Panc1 (cell line): Measurements from ENCODE around the gene COL6A2. TPM values are rescaled to one million over a fixed set of nuclear protein-coding genes. Genes with fewer than 3 reads are reported as not detected.

Source experiments
- ATAC-seq: fragments of 200-7000 bp; cut with Tn5 transposase; 2 replicates; pipeline ENCODE4 v1.9.1; 2020; ENCODE audit warnings: mild to moderate bottlenecking, moderate library complexity
- BruUV-seq: library from RNA; stranded (reverse); fragments of 400-500 nt; replicated peaks from 2 replicates; lab custom pipeline; 2021; lab: Mats Ljungman, UMichigan
- CTCF ChIA-PET: fragments of 300-600 bp; sonication (Branson Sonifier 250); formaldehyde crosslinking; loops from one replicate; lab custom pipeline; 2022; ENCODE audit warnings: antibody characterized with exemption; lab: Charles Lee
- POLR2A ChIA-PET: fragments of 300-600 bp; sonication (Branson Sonifier 250); formaldehyde crosslinking; loops from one replicate; lab custom pipeline; 2022; ENCODE audit warnings: antibody characterized with exemption; lab: Charles Lee
- DNase-seq: peaks from one replicate; pipeline ENCODE4 v3.0.0-alpha.2; 2010; ENCODE audit warnings: low read depth, low spot score
- H3K27ac ChIP-seq: 2 replicates; pipeline ENCODE4 v1.5.1; 2011; ENCODE audit warnings: mild to moderate bottlenecking, low read length, inconsistent platforms
- H3K27me3 ChIP-seq: fragments of 200-500 bp; sonication (Bioruptor generic); 2 replicates; pipeline ENCODE4 v1.6.0; 2014; ENCODE audit warnings: low read length, inconsistent platforms; ENCODE audit not compliant: control insufficient read depth, insufficient read depth
- H3K36me3 ChIP-seq: fragments of 200-500 bp; sonication (Bioruptor generic); 2 replicates; pipeline ENCODE4 v1.5.1; 2014; ENCODE audit warnings: inconsistent platforms, mild to moderate bottlenecking, low read length, moderate library complexity; ENCODE audit not compliant: control insufficient read depth, insufficient read depth
- H3K4me1 ChIP-seq: 2 replicates; pipeline ENCODE4 v1.5.1; 2011; ENCODE audit warnings: inconsistent platforms, mild to moderate bottlenecking, low read length, moderate library complexity; ENCODE audit not compliant: control insufficient read depth, insufficient read depth
- H3K4me3 ChIP-seq, 2 experiments: 2 replicates each; pipeline ENCODE4 v1.5.1; 2011 to 2012; ENCODE audit warnings: low read depth in 2 of 2, low read length in 2 of 2, mild to moderate bottlenecking in 2 of 2, inconsistent platforms in 1 of 2, moderate library complexity in 1 of 2
- H3K9me3 ChIP-seq: fragments of 200-500 bp; sonication (Bioruptor generic); 2 replicates; pipeline ENCODE4 v1.5.1; 2014; ENCODE audit warnings: low read depth, mild to moderate bottlenecking, inconsistent platforms, low read length, moderate library complexity; ENCODE audit not compliant: control insufficient read depth, insufficient read depth
- POLR2AphosphoS5 ChIP-seq: IDR thresholded peaks from 2 replicates; pipeline ENCODE4 v1.6.1; 2012; ENCODE audit warnings: mild to moderate bottlenecking, low read depth, low read length, moderate library complexity
- SIN3A ChIP-seq: IDR thresholded peaks from 2 replicates; pipeline ENCODE4 v1.6.1; 2012; ENCODE audit warnings: low read depth, mild to moderate bottlenecking, low read length, moderate library complexity, borderline replicate concordance; ENCODE audit not compliant: insufficient read depth
- TCF7L2 ChIP-seq: IDR thresholded peaks from 2 replicates; pipeline ENCODE4 v1.6.1; 2011; ENCODE audit warnings: mild to moderate bottlenecking, low read depth, low read length, inconsistent platforms
- in situ Hi-C: cut with HindIII; loops from 2 replicates; pipeline ENCODE4 v1.10.0; 2016; ENCODE audit warnings: low sequenced_read_pairs, low pct_unique_long_range_greater_than_20kb
- intact Hi-C: fragments of 100-400 bp; cut with micrococcal nuclease; formaldehyde crosslinking; loops from one replicate; pipeline ENCODE4 v1.10.0; 2022; ENCODE audit not compliant: unreplicated experiment
- total RNA-seq: library from RNA; stranded (reverse); gene quantifications from one replicate; pipeline ENCODE4 v1.2.1, GENCODE V29; 2021; ENCODE audit not compliant: unreplicated experiment
- TF ChIP-seq, protein P1 (sequence below): fragments of 450-650 bp; IDR thresholded peaks from 2 replicates; pipeline ENCODE4 v1.5.1; 2017; ENCODE audit warnings: mild to moderate bottlenecking
- TF ChIP-seq, protein P2 (sequence below), 2 experiments: IDR thresholded peaks; 2 replicates each; pipeline ENCODE4 v1.6.1; 2011 to 2012; ENCODE audit warnings: low read depth in 2 of 2, control low read depth in 1 of 2, low read length in 1 of 2, mild to moderate bottlenecking in 1 of 2, moderate library complexity in 1 of 2; ENCODE audit not compliant: insufficient read depth in 1 of 2

Gene COL6A2
- total RNA-seq, 1 experiment from 2014 or later: 29.9 TPM

DNA sequence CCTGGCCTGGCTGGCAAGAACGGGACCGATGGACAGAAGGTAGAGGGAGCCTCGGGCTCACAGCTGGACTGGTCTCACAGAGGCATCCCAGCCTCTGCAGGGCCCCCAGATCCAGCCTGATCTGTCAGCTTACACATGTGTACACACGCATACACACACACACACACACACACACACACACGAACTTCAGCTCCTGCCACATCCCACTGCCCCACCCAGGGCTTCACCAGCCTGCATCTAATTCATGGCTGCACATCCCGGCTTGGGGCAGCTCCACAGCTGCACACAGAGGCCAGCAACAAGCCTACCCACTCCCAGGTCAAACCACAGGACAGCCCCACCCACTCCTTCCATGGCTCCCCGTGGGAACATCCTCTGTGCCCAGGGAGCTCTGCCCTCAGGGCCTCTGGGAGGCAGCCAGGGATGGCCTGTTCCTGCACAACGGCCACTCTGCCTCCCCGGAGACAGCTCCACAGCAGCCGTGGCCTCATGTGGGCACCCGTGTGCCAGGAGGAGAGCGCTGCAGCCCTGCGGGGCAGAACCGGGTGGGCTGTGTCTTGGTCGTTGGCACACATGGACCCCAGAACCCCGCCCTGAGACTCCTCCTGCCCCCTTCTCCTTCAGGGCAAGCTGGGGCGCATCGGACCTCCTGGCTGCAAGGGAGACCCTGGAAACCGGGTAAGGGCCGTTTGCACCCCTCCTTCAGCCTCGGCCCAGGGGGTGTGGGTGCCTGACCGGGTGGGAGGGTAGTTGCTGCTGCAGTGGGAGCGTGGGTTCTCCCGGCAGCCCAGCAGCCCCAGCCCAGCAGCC is 19.1 kb downstream of the COL6A2 start:
- Histone ChIP-seq H3K4me3 (no peak overlapping the region), H3K9me3 (no peaks in the 10 kb centered on the region), H3K36me3 (no peaks in the 10 kb centered on the region), H3K4me1 (no peaks in the 10 kb centered on the region), H3K27ac (no peak overlapping the region), H3K27me3 (no peaks in the 10 kb centered on the region)
- TF ChIP-seq POLR2AphosphoS5 (no peak), TCF7L2 (no peak), SIN3A (no peak)
- TF ChIP-seq, protein P1, sequence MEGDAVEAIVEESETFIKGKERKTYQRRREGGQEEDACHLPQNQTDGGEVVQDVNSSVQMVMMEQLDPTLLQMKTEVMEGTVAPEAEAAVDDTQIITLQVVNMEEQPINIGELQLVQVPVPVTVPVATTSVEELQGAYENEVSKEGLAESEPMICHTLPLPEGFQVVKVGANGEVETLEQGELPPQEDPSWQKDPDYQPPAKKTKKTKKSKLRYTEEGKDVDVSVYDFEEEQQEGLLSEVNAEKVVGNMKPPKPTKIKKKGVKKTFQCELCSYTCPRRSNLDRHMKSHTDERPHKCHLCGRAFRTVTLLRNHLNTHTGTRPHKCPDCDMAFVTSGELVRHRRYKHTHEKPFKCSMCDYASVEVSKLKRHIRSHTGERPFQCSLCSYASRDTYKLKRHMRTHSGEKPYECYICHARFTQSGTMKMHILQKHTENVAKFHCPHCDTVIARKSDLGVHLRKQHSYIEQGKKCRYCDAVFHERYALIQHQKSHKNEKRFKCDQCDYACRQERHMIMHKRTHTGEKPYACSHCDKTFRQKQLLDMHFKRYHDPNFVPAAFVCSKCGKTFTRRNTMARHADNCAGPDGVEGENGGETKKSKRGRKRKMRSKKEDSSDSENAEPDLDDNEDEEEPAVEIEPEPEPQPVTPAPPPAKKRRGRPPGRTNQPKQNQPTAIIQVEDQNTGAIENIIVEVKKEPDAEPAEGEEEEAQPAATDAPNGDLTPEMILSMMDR: no peak
- TF ChIP-seq, protein P2, sequence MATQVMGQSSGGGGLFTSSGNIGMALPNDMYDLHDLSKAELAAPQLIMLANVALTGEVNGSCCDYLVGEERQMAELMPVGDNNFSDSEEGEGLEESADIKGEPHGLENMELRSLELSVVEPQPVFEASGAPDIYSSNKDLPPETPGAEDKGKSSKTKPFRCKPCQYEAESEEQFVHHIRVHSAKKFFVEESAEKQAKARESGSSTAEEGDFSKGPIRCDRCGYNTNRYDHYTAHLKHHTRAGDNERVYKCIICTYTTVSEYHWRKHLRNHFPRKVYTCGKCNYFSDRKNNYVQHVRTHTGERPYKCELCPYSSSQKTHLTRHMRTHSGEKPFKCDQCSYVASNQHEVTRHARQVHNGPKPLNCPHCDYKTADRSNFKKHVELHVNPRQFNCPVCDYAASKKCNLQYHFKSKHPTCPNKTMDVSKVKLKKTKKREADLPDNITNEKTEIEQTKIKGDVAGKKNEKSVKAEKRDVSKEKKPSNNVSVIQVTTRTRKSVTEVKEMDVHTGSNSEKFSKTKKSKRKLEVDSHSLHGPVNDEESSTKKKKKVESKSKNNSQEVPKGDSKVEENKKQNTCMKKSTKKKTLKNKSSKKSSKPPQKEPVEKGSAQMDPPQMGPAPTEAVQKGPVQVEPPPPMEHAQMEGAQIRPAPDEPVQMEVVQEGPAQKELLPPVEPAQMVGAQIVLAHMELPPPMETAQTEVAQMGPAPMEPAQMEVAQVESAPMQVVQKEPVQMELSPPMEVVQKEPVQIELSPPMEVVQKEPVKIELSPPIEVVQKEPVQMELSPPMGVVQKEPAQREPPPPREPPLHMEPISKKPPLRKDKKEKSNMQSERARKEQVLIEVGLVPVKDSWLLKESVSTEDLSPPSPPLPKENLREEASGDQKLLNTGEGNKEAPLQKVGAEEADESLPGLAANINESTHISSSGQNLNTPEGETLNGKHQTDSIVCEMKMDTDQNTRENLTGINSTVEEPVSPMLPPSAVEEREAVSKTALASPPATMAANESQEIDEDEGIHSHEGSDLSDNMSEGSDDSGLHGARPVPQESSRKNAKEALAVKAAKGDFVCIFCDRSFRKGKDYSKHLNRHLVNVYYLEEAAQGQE (IDR thresholded peaks at IDR 0.05; ENCODE audit: insufficient read depth in 1 of 2, low read depth in 2 of 2, low read length in 1 of 2): no peak
- POLR2A ChIA-PET: no interaction called here
- ATAC-seq (no peak), DNase-seq (no peak)
- CTCF ChIA-PET: no interaction called here
- no TSS peak for BruUV-seq
- intact Hi-C loops (no loop called here), in situ Hi-C loops (no loop called here)

DNA sequence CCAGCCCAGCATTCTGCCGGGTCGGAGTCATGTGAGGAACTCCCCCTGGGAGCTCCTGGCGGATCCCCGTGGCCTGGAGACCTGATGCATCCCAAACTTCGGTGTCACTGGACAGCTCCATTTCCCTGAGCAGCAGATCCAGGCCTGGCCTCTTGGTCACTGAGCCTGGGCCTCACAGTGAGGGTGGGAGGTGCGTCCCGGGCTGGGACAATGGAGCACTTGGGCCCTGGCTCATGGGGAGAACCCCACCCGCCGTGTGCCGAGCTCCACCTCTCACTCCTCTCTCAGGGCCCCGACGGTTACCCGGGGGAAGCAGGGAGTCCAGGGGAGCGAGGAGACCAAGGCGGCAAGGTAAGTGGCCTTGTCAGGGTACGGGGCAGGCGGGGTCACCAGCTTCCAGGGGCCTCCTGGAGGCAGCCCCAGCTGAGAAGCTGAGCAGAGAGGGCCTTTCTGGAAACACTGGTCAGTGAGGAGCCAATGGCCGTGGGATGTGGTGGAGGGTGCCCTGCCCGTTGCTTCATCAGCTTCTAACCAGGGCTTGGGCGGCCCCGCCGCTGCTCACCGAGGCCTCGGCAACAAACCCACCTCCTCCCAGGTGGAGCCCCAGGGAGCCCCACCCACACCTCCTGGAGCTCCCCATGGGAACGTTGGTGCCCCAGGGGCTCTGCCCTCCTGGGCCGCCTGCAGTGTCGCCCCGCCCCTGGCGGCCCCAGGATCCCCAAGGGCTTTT is 19.8 kb downstream of the COL6A2 start:
- POLR2A ChIA-PET: interaction anchor here (0.6 kb wide), 1 partner anchor 7 kb away, joined by 3 read pairs; no protein-coding TSS in a partner anchor
- Histone ChIP-seq H3K27ac (no peak overlapping the region), H3K36me3 (no peaks in the 10 kb centered on the region), H3K27me3 (no peaks in the 10 kb centered on the region), H3K4me3 (no peak overlapping the region), H3K9me3 (no peaks in the 10 kb centered on the region), H3K4me1 (no peaks in the 10 kb centered on the region)
- no peak for ATAC-seq
- in situ Hi-C loops (no loop called here), intact Hi-C loops (no loop called here)
- BruUV-seq: no TSS peak
- TF ChIP-seq, protein P1: no peak
- TF ChIP-seq SIN3A (no peak), POLR2AphosphoS5 (no peak), TCF7L2 (no peak)
- TF ChIP-seq, protein P2 (IDR thresholded peaks at IDR 0.05; ENCODE audit: insufficient read depth in 1 of 2, low read depth in 2 of 2, low read length in 1 of 2): no peak
- DNase-seq: no peak
- CTCF ChIA-PET: no interaction called here
